ENCODE measurements around the gene MARK2.

GRCh38 chr11:63837027-63837688 lies 1.8 kb upstream of the MARK2 start:
- peak; percentile 62 to 97 (median 94) for TF ChIP-seq CTCF (IDR thresholded peaks at IDR 0.05)
- TF ChIP-seq POLR2A (IDR thresholded peaks at IDR 0.05) = no peak

All from body of pancreas (tissue), 4 donors.